Stimulated activated CD4-positive, alpha-beta T cell treated with anti-CD3 and anti-CD28 coated beads, Interleukin-4, amount 100 ng/mL, for 4 hours (primary cell): ENCODE results near the gene HSDL1.
"Not testable (repeated sequence)": the region's sequence is repeated elsewhere in the genome, so short reads cannot be mapped to it uniquely, and the experiment has no call there.

Experiments used
- DNase-seq, 2 experiments: peaks; one replicate each; pipeline ENCODE4 v3.0.0-alpha.2; 2020

Gene HSDL1

GRCh38 chr16:84137769-84138357, 7.1 kb downstream of the HSDL1 start:
- no peak for DNase-seq

GRCh38 chr16:84137287-84137686, 7.7 kb downstream of the HSDL1 start:
- no peak for DNase-seq

GRCh38 chr16:84136331-84137125, 8.4 kb downstream of the HSDL1 start:
- no peak for DNase-seq

GRCh38 chr16:84132527-84133285, 12.3 kb downstream of the HSDL1 start:
- no peak for DNase-seq

GRCh38 chr16:84131117-84131516, 13.9 kb downstream of the HSDL1 start:
- no peak for DNase-seq

- no peak for DNase-seq
Observed at GRCh38 chr16:84124257-84125073, 20.5 kb downstream of the HSDL1 start.

GRCh38 chr16:84121007-84121406, 24.0 kb downstream of the HSDL1 start:
- no peak for DNase-seq

- no peak for DNase-seq
Observed at GRCh38 chr16:84120023-84120422, 25.0 kb downstream of the HSDL1 start.

- DNase-seq: no peak
Observed at GRCh38 chr16:84119368-84119767, 25.6 kb downstream of the HSDL1 start.

- DNase-seq: not testable (repeated sequence)
Observed at GRCh38 chr16:84118315-84118714, 26.7 kb downstream of the HSDL1 start.

- DNase-seq: peak; percentile 32 to 40
Observed at GRCh38 chr16:84117494-84117843, 27.5 kb downstream of the HSDL1 start.

- peak; percentile 97 to 99 for DNase-seq
Observed at GRCh38 chr16:84116720-84117493, 28.1 kb downstream of the HSDL1 start, which contains the start of gene MBTPS1. Gene MBTPS1 (minus strand): TSS chr16:84116942. CDS start chr16:84101783, 15,159 bp downstream.

- DNase-seq: no peak
Observed at GRCh38 chr16:84115919-84116719, 28.9 kb downstream of the HSDL1 start.

GRCh38 chr16:84111949-84112348, 33.0 kb downstream of the HSDL1 start:
- peak; percentile 14 to 34 for DNase-seq

GRCh38 chr16:84111525-84111924, 33.5 kb downstream of the HSDL1 start:
- DNase-seq: no peak

- no peak for DNase-seq
Observed at GRCh38 chr16:84110527-84110926, 34.5 kb downstream of the HSDL1 start.

- DNase-seq: no peak
Observed at GRCh38 chr16:84109598-84110335, 35.2 kb downstream of the HSDL1 start.

- DNase-seq: no peak
Observed at GRCh38 chr16:84107921-84108320, 37.1 kb downstream of the HSDL1 start.

GRCh38 chr16:84105948-84106740, 38.8 kb downstream of the HSDL1 start:
- DNase-seq: no peak
